Inferior parietal cortex (tissue), 1 donor: ENCODE data around the gene KCNIP1.

Experiments
- DNase-seq: peaks from one replicate; pipeline ENCODE4 v3.0.0-alpha.2; 2016; ENCODE audit errors: extremely low spot score

Gene KCNIP1

DNA sequence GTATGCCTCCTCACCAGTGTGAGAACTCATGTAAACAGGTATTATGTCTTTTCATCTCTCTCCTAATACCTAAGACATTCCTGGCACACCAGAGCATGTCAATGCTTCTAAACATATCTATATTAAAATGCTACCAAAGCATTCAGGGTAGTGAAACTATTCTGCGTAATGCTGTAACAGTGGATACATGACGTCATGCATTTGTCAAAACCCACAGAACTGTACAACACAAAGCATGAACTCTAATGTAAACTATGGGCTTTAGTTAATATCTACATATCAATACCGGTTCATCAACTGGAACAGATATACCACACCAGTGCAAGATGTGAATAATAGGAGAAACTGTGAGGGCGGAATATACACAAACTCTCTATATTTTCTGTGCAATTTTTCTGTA, 207.5 kb downstream of the KCNIP1 start:
- no peak for DNase-seq

DNA sequence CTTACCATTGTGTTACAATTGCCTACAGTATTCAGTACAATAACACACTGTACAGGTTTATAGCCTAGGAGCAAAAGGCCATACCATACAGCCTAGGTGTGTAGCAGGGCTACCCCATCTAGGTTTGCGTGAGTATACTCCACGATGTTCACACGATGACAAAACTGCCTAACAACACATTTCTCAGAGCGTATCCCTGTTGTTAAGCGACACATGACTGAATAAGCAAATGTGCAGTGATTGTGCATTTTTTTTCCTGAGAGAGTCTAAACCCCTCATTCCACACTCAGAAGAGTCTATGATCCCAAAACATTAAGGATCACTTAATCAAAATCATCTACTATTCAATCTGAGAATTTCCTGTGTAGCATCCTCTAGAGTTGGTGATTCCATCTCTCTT, 211.3 kb downstream of the KCNIP1 start:
- DNase-seq = no peak

DNA sequence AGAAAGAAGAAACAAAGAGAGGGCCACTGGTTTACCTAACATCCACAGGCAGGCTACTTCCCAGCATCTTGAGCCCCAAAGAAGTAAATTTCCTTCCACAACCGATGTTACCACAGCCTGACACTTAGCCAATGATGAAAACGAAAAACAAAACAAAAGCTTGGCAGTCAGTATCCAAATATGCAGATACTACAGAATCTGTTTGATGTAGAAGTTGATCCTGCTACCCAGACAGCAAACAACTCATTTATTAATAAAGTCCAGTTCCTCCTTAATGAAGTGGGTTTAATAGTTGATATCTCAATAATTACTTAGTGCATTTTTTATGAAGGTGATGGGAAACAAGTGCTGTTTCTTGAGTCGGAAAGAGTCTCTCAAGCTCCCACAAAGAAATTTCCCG, 212.6 kb downstream of the KCNIP1 start:
- no peak for DNase-seq

DNA sequence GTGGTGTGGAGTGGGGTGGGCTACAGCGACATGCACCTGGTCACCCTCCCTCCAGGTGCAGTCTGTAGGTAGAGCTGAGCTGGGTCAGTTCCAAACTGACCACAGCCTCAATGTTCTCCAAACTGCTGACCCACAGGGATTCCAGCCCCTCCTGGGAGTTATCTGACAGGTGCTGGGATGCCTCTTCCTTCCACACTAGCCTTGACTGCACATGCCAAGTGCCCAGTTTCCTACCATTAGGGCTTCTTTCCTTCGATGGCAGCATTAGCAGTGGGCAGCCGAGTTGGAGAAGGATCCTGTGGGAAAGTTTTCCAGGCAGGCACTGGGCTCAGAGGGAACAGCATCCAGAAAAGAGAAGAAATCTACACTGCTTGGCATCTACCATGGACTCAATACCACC, 215.7 kb downstream of the KCNIP1 start:
- no peak for DNase-seq

DNA sequence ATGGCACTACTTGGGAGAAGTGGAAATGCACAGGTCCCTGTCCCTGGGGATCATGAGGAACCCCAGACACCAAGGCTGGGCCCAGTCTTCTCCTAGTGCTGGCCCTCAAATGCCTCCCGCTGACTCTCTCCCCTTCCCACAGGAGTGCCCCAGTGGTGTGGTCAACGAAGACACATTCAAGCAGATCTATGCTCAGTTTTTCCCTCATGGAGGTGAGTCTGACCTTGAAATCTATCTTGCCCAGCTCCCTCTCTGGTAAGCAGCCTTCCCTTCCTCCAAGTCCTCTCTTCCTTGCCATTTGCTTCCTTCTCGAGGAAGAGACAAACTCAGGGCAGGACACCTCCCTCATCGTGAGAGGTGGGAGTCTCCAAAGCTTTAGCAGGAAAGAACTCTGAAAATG, 216.4 kb downstream of the KCNIP1 start:
- no peak for DNase-seq

DNA sequence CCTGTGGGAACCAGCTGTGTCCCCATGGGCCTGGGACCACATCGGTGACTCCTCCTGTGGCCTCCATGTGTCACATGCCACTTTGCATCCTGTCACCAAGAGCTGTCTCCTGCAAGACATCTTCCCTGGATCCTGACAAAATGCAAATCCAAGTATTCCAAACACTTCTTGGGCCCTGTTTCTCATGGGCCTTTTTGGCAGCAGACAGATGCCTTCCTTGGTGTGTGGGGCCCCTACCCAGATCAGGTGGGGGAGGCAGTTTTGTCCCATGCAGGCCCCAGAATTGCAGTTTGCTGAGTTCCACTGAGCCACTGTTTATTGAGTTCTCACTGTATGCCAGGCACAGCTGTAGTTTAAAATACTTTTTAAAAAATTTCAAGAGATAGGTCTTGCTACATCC, 217.2 kb downstream of the KCNIP1 start:
- DNase-seq = no peak

DNA sequence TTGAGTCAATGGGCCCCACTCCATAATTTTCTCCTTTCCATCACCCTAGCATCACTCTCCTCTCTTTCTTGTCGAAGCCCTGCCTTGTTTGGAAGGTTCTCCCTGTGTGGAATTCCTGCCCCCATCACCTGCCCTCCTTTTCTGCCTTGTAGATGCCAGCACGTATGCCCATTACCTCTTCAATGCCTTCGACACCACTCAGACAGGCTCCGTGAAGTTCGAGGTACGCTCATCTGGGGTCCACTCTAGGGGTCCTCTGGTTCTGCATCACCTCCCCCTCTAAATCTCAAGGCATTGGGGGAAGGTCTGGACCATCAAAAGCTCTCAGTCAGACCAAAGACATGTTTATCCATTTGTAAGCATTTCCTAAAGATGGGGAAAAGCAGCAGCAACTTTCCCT, 217.9 kb downstream of the KCNIP1 start:
- no peak for DNase-seq

DNA sequence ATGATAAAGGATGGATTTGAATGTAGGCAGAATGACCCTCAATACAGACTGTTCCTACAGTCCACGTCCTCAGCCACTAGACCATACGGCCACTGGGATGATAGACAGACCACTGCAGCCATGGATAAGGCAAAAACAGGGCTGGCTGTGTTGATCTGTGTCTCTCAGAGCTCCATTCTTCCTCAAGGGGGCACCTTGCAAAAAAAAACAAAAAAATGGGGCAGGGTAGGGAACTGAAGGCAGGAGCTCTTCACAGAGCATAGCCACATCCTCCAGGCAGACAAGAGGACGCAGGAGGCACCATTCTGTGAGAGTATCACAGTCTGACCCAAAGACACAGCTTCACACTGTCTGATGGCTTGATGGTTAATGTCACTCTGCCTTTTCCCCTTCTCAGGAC, 218.5 kb downstream of the KCNIP1 start:
- no peak for DNase-seq

DNA sequence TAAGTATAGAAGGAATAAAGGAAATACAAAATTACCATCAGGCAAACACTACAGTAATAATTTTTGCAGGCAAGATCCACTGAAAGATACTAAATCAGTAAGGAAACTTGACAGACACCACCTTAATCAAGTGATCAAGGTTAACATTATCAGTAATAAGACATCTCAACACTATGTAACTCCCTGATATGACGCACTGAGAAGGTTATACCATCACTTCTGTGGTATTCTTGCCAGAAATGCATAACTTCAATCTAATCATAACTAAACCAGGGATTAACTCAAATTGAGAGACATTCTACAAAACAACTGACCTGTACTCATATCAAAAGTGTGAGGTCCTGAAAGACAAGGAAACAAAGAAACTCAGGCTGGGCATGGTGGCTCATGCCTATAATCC, 227.2 kb downstream of the KCNIP1 start:
- no peak for DNase-seq

DNA sequence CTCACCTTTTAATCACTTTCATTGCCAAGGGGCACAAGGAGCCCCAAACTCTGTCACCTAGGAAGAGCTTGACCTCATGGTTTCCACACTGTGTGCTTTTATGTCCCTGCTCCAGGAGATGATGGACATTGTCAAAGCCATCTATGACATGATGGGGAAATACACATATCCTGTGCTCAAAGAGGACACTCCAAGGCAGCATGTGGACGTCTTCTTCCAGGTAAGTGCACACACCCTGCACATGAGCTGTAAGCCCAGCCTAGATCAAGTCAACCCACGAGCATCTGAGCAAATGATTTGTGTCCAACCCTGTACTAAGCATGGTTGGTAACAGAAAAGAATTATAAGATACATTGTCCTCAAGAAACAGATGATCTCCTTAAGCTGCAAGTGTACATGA, 228.9 kb downstream of the KCNIP1 start:
- no peak for DNase-seq

DNA sequence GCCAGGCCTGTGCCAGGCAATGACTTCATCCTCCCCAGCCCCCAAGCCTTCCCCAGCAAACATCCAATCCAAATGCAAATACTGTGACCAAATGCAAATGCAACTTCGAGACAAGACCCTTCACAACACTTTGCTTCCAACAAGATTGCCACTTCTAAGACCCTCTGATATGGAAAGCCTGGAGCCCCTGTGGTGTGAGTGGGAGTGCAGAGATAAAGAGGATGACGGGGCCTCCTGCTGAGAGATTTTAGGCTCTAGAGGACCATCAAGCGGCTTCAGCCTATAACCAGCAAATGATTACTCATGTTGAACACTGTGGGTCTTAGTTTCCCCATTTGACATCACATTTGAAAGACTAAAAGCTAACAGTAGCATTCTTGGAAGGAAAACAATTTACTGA, 233.1 kb downstream of the KCNIP1 start:
- DNase-seq = no peak

DNA sequence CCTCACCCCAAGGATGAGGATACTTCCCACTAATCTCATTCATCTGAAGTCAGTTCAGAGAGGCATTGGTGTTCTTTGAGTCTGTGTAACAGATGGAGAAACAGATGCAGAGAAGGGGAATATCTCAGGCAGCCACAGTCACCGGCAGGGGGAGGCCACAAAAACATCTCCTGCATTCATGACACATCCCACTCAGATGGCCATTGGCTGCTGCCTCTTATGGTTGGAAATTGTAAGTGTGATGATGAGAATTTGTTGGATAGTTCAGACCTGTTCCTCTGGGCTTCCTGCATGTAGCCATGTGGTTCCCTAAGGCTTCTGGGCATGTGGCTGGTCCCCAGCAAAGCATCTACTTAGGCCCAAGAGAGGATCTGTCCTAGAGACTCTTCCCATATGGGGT, 233.8 kb downstream of the KCNIP1 start:
- no peak for DNase-seq

DNA sequence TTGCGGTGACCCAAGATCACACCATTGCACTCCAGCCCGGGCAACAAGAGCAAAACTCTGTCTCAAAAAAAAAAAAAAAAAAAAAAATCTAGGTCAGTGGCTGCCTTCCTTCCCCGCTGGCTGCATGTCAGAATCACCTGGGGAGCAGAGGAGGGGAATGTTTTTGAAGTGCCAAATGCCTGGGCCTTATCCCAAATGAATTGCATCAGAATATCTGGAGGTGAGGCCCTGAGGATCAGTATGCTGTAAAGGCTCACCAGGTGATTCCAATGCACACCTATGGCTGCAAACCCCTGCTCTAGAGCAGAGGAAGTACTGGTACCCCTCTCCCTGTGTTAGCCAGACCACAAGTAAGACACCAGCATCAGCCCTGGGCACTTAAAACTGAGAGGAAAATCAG, 235.0 kb downstream of the KCNIP1 start:
- DNase-seq = no peak

DNA sequence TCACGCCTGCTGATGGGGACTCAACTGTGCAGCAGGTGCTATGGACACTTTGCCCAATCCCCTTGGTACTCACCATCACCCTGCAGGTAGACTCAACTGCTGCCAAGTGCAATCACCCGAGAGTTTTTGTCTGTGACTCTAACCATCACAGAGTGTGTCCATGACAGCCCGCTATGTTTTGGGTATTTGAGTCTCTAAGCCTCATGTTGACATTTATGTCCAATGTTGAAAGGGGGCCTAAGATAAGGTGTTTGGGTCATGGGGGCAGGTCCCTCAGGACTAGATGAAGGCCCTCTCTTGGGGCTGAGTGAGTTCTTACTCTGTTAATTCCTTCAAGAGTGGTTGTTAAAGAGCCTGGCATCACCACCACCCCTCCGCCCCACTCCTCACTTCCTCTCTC, 235.6 kb downstream of the KCNIP1 start:
- no peak for DNase-seq

DNA sequence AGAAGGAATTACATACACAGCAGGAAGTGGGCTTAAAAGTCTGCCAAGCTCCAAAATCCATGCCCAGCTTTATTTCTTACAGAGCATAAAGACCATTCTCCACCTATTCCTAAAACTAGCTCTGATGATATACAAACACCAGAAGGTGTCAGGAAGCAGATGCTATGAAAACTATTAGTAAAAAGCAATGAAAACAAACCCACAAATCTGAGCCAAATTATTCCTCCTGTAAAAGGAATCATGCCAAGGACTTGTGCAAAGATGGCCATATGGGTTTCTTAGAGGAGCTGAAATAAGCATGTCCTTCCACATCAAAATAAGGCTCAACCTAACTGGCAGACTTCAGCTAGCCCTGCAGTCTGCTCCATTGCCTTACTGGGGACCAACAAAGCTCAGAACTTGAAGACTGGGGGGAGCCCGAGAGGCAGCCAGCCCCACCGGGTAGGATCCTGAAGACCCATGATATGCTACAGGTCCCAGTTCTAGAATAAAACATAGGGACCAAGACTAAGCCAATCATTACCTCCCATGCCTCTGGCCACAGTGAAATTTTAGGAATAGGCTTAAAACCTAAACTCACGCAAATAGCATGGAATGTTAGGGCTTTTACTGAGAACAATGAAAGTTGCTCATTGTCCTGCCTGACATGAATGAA, 236.9 kb downstream of the KCNIP1 start:
- DNase-seq = peak; percentile 11

DNA sequence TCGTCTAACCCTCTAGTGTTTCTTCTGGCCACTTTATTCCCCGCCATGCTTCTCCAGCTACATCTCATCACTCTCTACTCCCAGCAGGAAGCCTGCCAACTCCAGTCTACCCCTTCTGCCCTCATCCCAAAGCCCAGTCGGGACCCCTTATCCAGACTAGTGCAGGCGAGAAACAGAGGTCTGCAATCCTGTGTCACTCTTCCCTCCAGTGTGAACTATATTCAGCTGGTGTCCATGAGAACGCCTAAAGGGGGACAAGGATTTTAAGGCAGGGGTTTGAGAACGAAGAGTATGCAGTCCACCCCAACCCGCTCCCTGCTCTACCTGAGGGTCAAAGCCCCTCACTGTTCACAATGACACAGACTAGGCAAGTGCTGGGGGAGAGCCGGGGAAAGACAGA, 238.0 kb downstream of the KCNIP1 start:
- DNase-seq = no peak

DNA sequence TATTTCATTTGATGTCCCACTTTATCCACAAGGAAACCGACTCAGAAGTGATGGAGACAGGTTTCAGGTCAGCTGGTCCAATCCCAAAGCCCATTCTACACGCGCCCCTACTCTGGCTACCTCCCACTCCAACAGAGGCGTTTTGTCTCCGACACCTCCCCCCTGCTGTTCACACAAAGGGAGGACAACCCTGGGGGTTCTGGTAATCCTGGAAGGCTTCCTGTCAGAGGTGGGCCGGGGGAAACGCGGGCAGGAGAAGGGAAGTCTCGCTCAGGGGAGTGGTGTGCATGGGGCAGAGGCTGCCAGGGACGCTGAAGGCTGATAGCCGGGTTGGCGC, 240.0 kb downstream of the KCNIP1 start:
- DNase-seq = no peak

DNA sequence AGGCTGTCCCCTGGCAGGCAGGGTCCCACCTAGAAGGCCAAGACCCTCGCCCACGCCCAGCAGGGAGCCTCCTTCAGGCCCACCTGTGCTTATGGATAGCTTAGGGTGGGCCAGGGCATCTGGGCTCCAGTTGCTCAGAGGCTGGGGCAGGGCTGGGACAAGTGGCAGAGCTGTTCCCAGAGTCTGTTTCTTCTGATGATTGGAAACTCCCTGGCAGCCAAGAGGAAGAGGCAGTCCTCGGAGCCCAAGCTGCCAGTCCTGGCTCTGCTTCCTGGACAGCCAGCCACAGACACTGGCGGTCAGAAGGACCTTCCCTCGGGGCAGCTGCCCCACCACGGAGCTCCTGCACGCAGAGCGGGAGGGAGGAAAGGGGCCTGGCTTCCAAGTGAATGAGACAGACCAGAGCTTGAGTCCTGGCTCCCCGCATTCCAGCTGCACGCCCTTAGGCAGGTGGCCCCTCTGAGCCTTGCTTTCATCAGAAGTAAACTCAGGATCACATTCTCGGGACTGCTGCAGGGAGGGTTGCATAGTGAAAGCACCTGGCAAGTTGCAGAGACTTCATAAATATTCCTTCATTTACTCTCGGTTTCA, 241.8 kb downstream of the KCNIP1 start:
- no peak for DNase-seq

DNA sequence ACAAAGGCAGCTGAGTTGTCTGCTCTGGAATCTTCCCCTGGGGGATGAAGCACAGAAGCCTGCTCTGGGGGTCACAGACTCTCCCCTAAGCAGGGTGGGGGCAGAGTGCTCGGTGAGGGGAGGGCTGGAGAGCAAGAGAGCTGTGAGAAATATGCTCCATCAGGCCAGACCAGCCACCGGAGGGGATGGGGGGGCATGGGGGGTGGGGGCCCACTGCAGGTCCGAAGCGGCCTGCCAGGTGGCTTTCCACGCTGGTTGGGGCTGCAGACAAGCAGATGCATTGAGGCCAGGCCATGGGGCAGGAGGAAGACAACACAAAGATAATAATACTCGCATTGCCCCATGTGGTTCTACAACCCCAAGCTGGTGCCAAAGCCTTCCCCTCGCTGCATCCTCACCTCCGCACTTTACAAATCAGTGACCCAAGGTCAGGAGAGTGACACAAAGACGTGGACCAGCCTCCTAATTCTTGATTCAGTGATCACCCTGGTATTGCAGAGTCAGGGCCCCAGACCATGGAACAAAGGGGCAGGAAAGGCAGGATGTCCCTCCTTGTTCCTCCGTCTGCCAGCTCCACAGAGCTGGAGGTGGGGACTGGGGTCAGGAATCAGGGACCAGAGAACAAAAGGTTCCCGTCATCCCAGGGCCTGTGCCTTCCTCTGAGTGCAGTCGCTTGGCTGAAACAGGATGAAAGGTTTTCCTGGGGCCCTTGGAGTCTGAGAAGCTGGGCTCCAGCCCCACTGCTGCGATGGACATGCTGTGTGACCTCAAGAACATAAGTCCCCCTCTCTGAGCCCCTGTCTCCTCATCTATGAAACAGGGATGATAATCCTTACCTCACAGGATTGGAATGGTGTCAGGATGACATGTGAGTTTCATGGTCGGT, 242.5 kb downstream of the KCNIP1 start:
- DNase-seq = no peak

DNA sequence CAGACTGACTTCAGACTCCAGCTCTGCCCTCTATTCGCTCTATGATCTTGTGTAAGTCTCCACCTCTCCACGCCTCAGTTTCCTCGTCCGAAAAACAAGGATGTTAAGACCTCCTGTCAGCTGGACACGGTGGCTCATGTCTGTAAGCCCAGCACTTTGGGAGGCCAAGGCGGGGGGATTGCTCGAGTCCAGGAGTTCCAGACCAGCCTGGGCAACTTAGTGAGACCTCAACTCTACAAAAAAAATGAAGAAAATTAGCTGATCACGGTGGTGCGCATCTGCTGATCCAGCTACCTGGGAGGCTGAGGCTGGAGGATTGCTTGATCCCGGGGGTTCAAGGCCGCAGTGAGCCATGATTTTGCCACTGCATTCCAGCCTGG, 243.1 kb downstream of the KCNIP1 start:
- DNase-seq = no peak

DNA sequence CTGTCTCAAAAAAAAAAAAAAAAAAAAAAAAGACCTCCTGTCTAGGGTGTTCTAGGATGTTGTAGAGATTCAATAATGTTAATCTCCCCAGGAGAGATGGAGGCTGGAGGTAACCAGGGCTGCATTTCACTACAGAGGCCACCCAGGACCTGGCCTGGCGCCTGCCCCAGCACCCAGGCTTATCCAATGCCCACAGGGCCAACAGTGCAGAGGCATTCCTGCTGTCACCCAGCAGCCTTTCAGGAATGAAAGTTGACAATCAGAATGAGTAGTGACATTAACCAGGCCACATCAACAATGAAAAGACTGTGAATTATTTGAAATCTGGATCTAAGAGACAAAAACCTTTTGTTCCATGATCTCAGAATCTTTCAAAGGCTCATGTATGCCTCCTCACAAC, 243.5 kb downstream of the KCNIP1 start:
- DNase-seq = no peak

DNA sequence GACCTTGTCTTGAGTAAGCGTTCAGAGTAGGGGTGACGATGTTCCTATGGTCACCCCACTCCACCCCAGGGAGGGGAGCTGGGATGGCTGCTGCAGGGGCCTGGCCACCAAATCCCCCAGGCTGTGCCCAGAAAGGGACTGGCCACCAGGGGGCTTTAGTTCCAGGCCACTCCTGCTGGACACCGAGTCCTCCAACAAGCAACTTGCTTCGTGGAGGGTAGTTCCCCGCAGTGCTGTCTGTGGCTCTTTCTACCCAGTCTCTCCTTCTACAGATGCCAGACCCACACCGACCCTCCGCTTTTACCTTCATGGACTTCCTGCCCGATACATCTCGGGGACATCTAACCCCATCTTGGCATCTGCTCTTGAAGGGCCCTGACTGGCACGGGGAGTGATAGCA, 244.0 kb downstream of the KCNIP1 start:
- no peak for DNase-seq

DNA sequence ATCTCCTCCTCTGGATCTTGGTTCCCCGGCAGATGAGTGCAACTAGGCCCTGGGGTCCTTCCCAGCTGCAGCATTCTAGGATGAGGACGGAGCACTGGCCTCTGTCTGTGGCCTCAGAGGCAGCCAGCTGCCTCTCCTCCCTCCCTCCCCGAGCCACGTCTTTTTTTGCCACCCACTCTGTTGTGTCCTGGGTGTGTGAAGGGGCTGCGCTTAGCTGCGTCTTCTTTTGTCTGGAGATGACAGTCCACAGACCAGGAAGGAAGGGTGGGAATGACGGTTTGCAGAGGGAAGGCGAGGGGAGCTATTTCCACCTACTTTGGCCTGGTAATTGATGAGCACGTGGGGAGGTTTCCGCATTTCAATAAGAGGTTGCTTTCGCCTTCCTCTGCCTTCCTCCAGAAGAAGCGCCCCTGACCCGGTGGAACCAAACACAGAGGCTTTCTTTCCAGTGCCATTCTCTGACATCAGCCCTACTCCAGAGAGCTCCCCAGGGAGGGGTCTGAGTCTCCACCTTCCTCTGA, 245.2 kb downstream of the KCNIP1 start:
- DNase-seq = no peak
